Fibroblast of lung (primary cell): ENCODE data around the gene KLK5.

ENCODE experiments used
- CTCF ChIP-seq, 2 donors: IDR thresholded peaks in 1 of 2; conservative IDR thresholded peaks in 1 of 2; 1 replicate in 1 of 2; 2 replicates in 1 of 2; pipeline ENCODE4 v1.5.1; 2011 to 2012; ENCODE audit warnings: low read length in 2 of 2, control low read depth in 1 of 2, inconsistent platforms in 1 of 2, low read depth in 1 of 2, mild to moderate bottlenecking in 1 of 2
- EZH2 ChIP-seq: IDR thresholded peaks from 2 replicates; pipeline ENCODE4 v1.5.1; 2012; ENCODE audit warnings: low read length, control low read depth, mild to moderate bottlenecking; ENCODE audit errors: missing control alignments

GRCh38 chr19:50952910-50953309 lies at the start of gene KLK5:
- no peak for TF ChIP-seq CTCF (conservative IDR thresholded peaks at IDR 0.05 in 1 of 2, IDR thresholded peaks at IDR 0.05 in 1 of 2; ENCODE audit: low read depth in 1 of 2, low read length in 2 of 2)
- TF ChIP-seq EZH2: no peak
